Lung microvascular endothelial cell (primary cell): ENCODE measurements around the gene CDH5. TPM values are rescaled to one million over a fixed set of nuclear protein-coding genes. Genes with fewer than 3 reads are reported as not detected.
A peak's percentile ranks its signal among the peaks of the same experiment; 100 is the strongest.
"Not testable (repeated sequence)": the region's sequence is repeated elsewhere in the genome, so short reads cannot be mapped to it uniquely, and the experiment has no call there.

Source experiments
- DNase-seq, 2 donors: peaks; one replicate each; pipeline versions ENCODE4 v3.0.0 to v3.0.0-alpha.2; 2010; ENCODE audit warnings: low read depth in 2 of 2
- total RNA-seq: library from RNA; depleted of rRNA; stranded (reverse); fragments of >200 nt; gene quantifications from 2 replicates; pipeline ENCODE4 v1.2.1, GENCODE V29; 2014

CDH5 gene
- total RNA-seq = 284 and 312 TPM in 2 replicates

GRCh38 chr16:66366433-66367299 lies at the start of gene CDH5:
CDH5 (plus strand) TSS chr16:66366691; CDS start chr16:66379338, 12,647 bp downstream.
- DNase-seq = peak; percentile 92 to 93

- no peak for DNase-seq
Measured at GRCh38 chr16:66318505-66318904, 48.0 kb upstream of the CDH5 start.

- DNase-seq = no peak
Measured at GRCh38 chr16:66320774-66321173, 45.7 kb upstream of the CDH5 start.

GRCh38 chr16:66322174-66322573 lies 44.3 kb upstream of the CDH5 start:
- no peak for DNase-seq

GRCh38 chr16:66324815-66325515 lies 41.5 kb upstream of the CDH5 start:
- DNase-seq = peak; percentile 25 to 32

GRCh38 chr16:66325717-66326376 lies 40.6 kb upstream of the CDH5 start:
- DNase-seq = no peak

- no peak for DNase-seq
Measured at GRCh38 chr16:66326991-66327513, 39.4 kb upstream of the CDH5 start.

- DNase-seq = no peak
Measured at GRCh38 chr16:66328282-66328681, 38.2 kb upstream of the CDH5 start.

GRCh38 chr16:66331464-66331863 lies 35.0 kb upstream of the CDH5 start:
- DNase-seq = not testable (repeated sequence)

GRCh38 chr16:66332634-66333610 lies 33.6 kb upstream of the CDH5 start:
- DNase-seq = no peak

- no peak for DNase-seq
Measured at GRCh38 chr16:66334853-66335574, 31.5 kb upstream of the CDH5 start.

- DNase-seq = peak in 1 of 2 donors; percentile 67
Measured at GRCh38 chr16:66335704-66336329, 30.7 kb upstream of the CDH5 start.

GRCh38 chr16:66337463-66338188 lies 28.9 kb upstream of the CDH5 start:
- no peak for DNase-seq

GRCh38 chr16:66342294-66342900 lies 24.1 kb upstream of the CDH5 start:
- DNase-seq = peak; percentile 52 to 61

- DNase-seq = peak; percentile 64 to 71
Measured at GRCh38 chr16:66344533-66345145, 21.9 kb upstream of the CDH5 start.

- no peak for DNase-seq
Measured at GRCh38 chr16:66346221-66346620, 20.3 kb upstream of the CDH5 start.

- DNase-seq = no peak
Measured at GRCh38 chr16:66352304-66352703, 14.2 kb upstream of the CDH5 start.

GRCh38 chr16:66353055-66353454 lies 13.4 kb upstream of the CDH5 start:
- no peak for DNase-seq
